A549 (cell line): ENCODE results near the gene FHL2. TPM values are rescaled to one million over a fixed set of nuclear protein-coding genes. Genes with fewer than 3 reads are reported as not detected.

ENCODE experiments used
- ATAC-seq, 2 experiments: fragments of 200-7000 bp in 1 of 2; fragments of >200 bp in 1 of 2; cut with Nextera tagmentation in 1 of 2; cut with Tn5 transposase in 1 of 2; 3 replicates each; pipeline versions ENCODE4 v1.8.0 to v1.9.1; 2018 to 2020; ENCODE audit warnings: mild to moderate bottlenecking in 1 of 2, moderate library complexity in 1 of 2
- CTCF ChIA-PET: fragments of 300-600 bp; sonication (Branson Sonifier 250); formaldehyde crosslinking; extraction: SDS; loops from one replicate; lab custom pipeline; 2021; ENCODE audit warnings: antibody characterized with exemption, inconsistent platforms; lab: Yijun Ruan, JAX
- POLR2A ChIA-PET: fragments of 350-600 bp; formaldehyde crosslinking; extraction: SDS; loops from one replicate; lab custom pipeline; 2021; ENCODE audit warnings: antibody characterized with exemption, inconsistent platforms; lab: Yijun Ruan, JAX
- DNase-seq, 2 experiments: peaks; one replicate each; pipeline versions ENCODE4 v3.0.0 to v3.0.0-alpha.2; 2011 to 2016; ENCODE audit warnings: low read depth in 1 of 2, low spot score in 1 of 2
- FAIRE-seq: peaks from 2 replicates; lab custom pipeline; 2011; peaks lifted over from hg19 to GRCh38; lab: Jason Lieb, UNC
- H3K27ac ChIP-seq, 2 experiments: fragments of >200 bp; sonication (Bioruptor Twin); formaldehyde crosslinking; 3 replicates each; pipeline ENCODE4 v1.5.1; 2016 to 2017
- H3K4me1 ChIP-seq: fragments of >200 bp; sonication (Bioruptor Twin); formaldehyde crosslinking; 3 replicates; pipeline ENCODE4 v1.6.1; 2016
- H3K4me2 ChIP-seq: fragments of >200 bp; sonication (Bioruptor Twin); formaldehyde crosslinking; 3 replicates; pipeline ENCODE4 v1.6.1; 2016
- H3K4me3 ChIP-seq: fragments of >200 bp; sonication (Bioruptor Twin); formaldehyde crosslinking; 3 replicates; pipeline ENCODE4 v1.5.1; 2016
- H3K9me3 ChIP-seq: fragments of >200 bp; sonication (Bioruptor Twin); formaldehyde crosslinking; 3 replicates; pipeline ENCODE4 v1.6.1; 2016
- CBX8 ChIP-seq: fragments of 200-600 bp; sonication (generic); IDR thresholded peaks from 2 replicates; pipeline ENCODE4 v1.6.1; 2016
- CEBPB ChIP-seq, 2 experiments: fragments of >200 bp in 1 of 2; sonication (Bioruptor Twin) in 1 of 2; formaldehyde crosslinking in 1 of 2; IDR thresholded peaks; 2 replicates each; pipeline ENCODE4 v1.6.1; 2012 to 2016
- CHD2 ChIP-seq: fragments of 150-350 bp; IDR thresholded peaks from 2 replicates; pipeline ENCODE4 v1.6.1; 2014; ENCODE audit warnings: low read length; ENCODE audit not compliant: partially characterized antibody
- EHMT2 ChIP-seq: fragments of 200-600 bp; sonication (generic); IDR thresholded peaks from 2 replicates; pipeline ENCODE4 v1.6.1; 2016; ENCODE audit warnings: antibody characterized with exemption, low read depth, mild to moderate bottlenecking, moderate library complexity
- ESRRA ChIP-seq: fragments of 150-350 bp; IDR thresholded peaks from 2 replicates; pipeline ENCODE4 v1.6.1; 2014; ENCODE audit warnings: mild to moderate bottlenecking, low read length, borderline replicate concordance
- FOSL2 ChIP-seq, 2 experiments: fragments of 450-650 bp in 1 of 2; fragments of >200 bp in 1 of 2; sonication (Bioruptor Twin) in 1 of 2; formaldehyde crosslinking; IDR thresholded peaks; 2 replicates each; pipeline versions ENCODE4 v1.5.0 to v1.6.1; 2016 to 2020; ENCODE audit warnings: mild to moderate bottlenecking in 1 of 2, moderate library complexity in 1 of 2
- HDAC2 ChIP-seq: fragments of 200-600 bp; sonication (generic); IDR thresholded peaks from 2 replicates; pipeline ENCODE4 v1.6.1; 2016
- HEYL ChIP-seq: fragments of 250-450 bp; sonication (Bioruptor Pico); IDR thresholded peaks from 2 replicates; pipeline ENCODE4 v1.8.0; 2021; ENCODE audit warnings: mild to moderate bottlenecking, moderate library complexity
- JUNB ChIP-seq: fragments of >200 bp; sonication (Bioruptor Twin); formaldehyde crosslinking; IDR thresholded peaks from 2 replicates; pipeline ENCODE4 v1.6.1; 2016
- KDM1A ChIP-seq: fragments of 200-600 bp; sonication (generic); IDR thresholded peaks from 2 replicates; pipeline ENCODE4 v1.6.1; 2016; ENCODE audit warnings: low read depth, mild to moderate bottlenecking
- KDM5A ChIP-seq: fragments of 200-600 bp; sonication (generic); IDR thresholded peaks from 2 replicates; pipeline ENCODE4 v1.6.1; 2016; ENCODE audit warnings: antibody characterized with exemption, mild to moderate bottlenecking
- MAFK ChIP-seq: fragments of 450-650 bp; IDR thresholded peaks from 2 replicates; pipeline ENCODE4 v1.6.1; 2014; ENCODE audit not compliant: partially characterized antibody
- MAX ChIP-seq: IDR thresholded peaks from 2 replicates; pipeline ENCODE4 v1.6.1; 2012
- MYC ChIP-seq: IDR thresholded peaks from 2 replicates; pipeline ENCODE4 v1.6.1; 2012; ENCODE audit warnings: mild to moderate bottlenecking, inconsistent platforms, low read length, improper control_type of control experiment, borderline replicate concordance
- RAD21 ChIP-seq, 2 experiments: fragments of >200 bp in 1 of 2; sonication (Bioruptor Twin) in 1 of 2; formaldehyde crosslinking in 1 of 2; IDR thresholded peaks in 1 of 2; conservative IDR thresholded peaks in 1 of 2; 2 replicates in 1 of 2; 3 replicates in 1 of 2; pipeline ENCODE4 v1.6.1; 2012 to 2018; ENCODE audit warnings: inconsistent platforms in 1 of 2
- RFX5 ChIP-seq: fragments of 450-650 bp; IDR thresholded peaks from 2 replicates; pipeline ENCODE4 v1.7.1; 2014; ENCODE audit warnings: antibody characterized with exemption, mild to moderate bottlenecking, moderate library complexity
- USF2 ChIP-seq: fragments of 450-650 bp; IDR thresholded peaks from 2 replicates; pipeline ENCODE4 v1.6.1; 2014; ENCODE audit warnings: antibody characterized with exemption
- ZFP36 ChIP-seq: fragments of 450-650 bp; IDR thresholded peaks from 2 replicates; pipeline ENCODE4 v1.6.1; 2014; ENCODE audit warnings: borderline replicate concordance; ENCODE audit not compliant: partially characterized antibody
- WGBS: methylation state at CpG from one replicate; pipeline ENCODE4 v1.1.6; 2017; ENCODE audit errors: missing lambda C conversion rate; 5-methylcytosine and 5-hydroxymethylcytosine counted together
- polyA plus RNA-seq, 4 experiments: library from polyadenylated mRNA; depleted of rRNA in 3 of 4; stranded (reverse); fragments of >200 nt; fragmentation: RNase III in 1 of 4; extraction: RNeasy Plus Mini Kit Qiagen cat#74134 plus additional on column Dnase treatment in 1 of 4; gene quantifications; 2 replicates in 3 of 4; 3 replicates in 1 of 4; pipeline ENCODE4 v1.2.3, GENCODE V29; 2011 to 2017

Gene FHL2
- polyA plus RNA-seq, 2 of the 4 experiments (the other 2 are of a cell fraction) = 57.9 to 85.9 TPM

- CTCF ChIA-PET = interaction anchor here (1.2 to 2.2 kb wide), 6 partner anchors 11 to 130 kb away, joined by 3 to 8 read pairs (median 4); no protein-coding TSS in a partner anchor
- WGBS = 77% methylated on average over 5 of the region's 5 CpGs
- peak in 1 of 2 experiments; percentile 53 for DNase-seq
- FAIRE-seq = no peak
- H3K4me1 ChIP-seq = peaks cover 61% of the 10 kb centered on the region
- TF ChIP-seq KDM5A (no peak), FOSL2 (IDR thresholded peaks at IDR 0.05) (no peak), FOSL2 (CRISPR knock-in tag; IDR thresholded peaks at IDR 0.05) (peak; percentile 46)
- no peak overlapping the region for H3K4me3 ChIP-seq
- POLR2A ChIA-PET = interaction anchor here (0.7 kb wide), 1 partner anchor 62 kb away, joined by 5 read pairs; no protein-coding TSS in a partner anchor
- ATAC-seq = peak; percentile 42 to 72; a peak in 5 of 6 replicates
- no peaks in the 10 kb centered on the region for H3K9me3 ChIP-seq
- peak overlapping the region; percentile 37 to 69; a peak in 5 of 6 replicates for H3K27ac ChIP-seq
- peak overlapping the region; percentile 46 for H3K4me2 ChIP-seq
Measured at GRCh38 chr2:105391058-105391627, 7.7 kb downstream of the FHL2 start.

GRCh38 chr2:105390454-105390853, 8.4 kb downstream of the FHL2 start:
- peak; percentile 54 to 58; a peak in 5 of 6 replicates for ATAC-seq
- peaks cover 60% of the 10 kb centered on the region for H3K4me1 ChIP-seq
- ChIA-PET CTCF (interaction anchor here (0.7 to 2.7 kb wide), 8 partner anchors 10 to 131 kb away, joined by 3 to 12 read pairs (median 4); no protein-coding TSS in a partner anchor), POLR2A (interaction anchor here (0.6 to 1.1 kb wide), 3 partner anchors 17 to 65 kb away, joined by 3 to 5 read pairs (median 3); no protein-coding TSS in a partner anchor)
- no peak for FAIRE-seq
- peak overlapping the region; percentile 36 to 56; a peak in 4 of 6 replicates for H3K27ac ChIP-seq
- TF ChIP-seq ESRRA (no peak), HEYL (CRISPR knock-in tag) (no peak), CHD2 (no peak), EHMT2 (no peak), MAX (no peak), CBX8 (no peak), MAFK (no peak), JUNB (no peak), HDAC2 (no peak), USF2 (no peak)
- TF ChIP-seq, all 56 proteins: peak for 0
- H3K4me3 ChIP-seq = no peak overlapping the region
- H3K9me3 ChIP-seq = no peaks in the 10 kb centered on the region
- no peak for DNase-seq
- peak overlapping the region; percentile 46; the same call in 2 of the 3 replicates for H3K4me2 ChIP-seq

GRCh38 chr2:105388971-105389381, 9.9 kb downstream of the FHL2 start:
- Histone ChIP-seq H3K4me3 (no peak overlapping the region), H3K27ac (no peak overlapping the region; a peak in 1 of 6 replicates), H3K4me1 (peaks cover 51% of the 10 kb centered on the region), H3K9me3 (no peaks in the 10 kb centered on the region), H3K4me2 (no peak overlapping the region)
- ChIA-PET POLR2A (no interaction called here), CTCF (interaction anchor here (0.6 to 2.7 kb wide), 5 partner anchors 14 to 132 kb away, joined by 3 to 12 read pairs (median 5); no protein-coding TSS in a partner anchor)
- ATAC-seq = no peak
- DNase-seq = no peak
- no peak for FAIRE-seq
- WGBS = 68% methylated on average over 8 of the region's 8 CpGs
- TF ChIP-seq EHMT2 (no peak), ZFP36 (no peak), KDM1A (no peak), RFX5 (no peak), RAD21 (conservative IDR thresholded peaks at IDR 0.05 in 1 of 2, IDR thresholded peaks at IDR 0.05 in 1 of 2) (no peak), ESRRA (no peak), MAFK (no peak), MYC (no peak)

- Histone ChIP-seq H3K9me3 (no peaks in the 10 kb centered on the region), H3K4me1 (peaks cover 46% of the 10 kb centered on the region), H3K27ac (peak overlapping the region in 1 of 2 experiments; percentile 62; a peak in 3 of 6 replicates), H3K4me2 (peak overlapping the region; percentile 15; the same call in 1 of the 3 replicates), H3K4me3 (no peak overlapping the region)
- FAIRE-seq = no peak
- 61% methylated on average over 4 of the region's 4 CpGs for WGBS
- no peak for ATAC-seq
- no peak for TF ChIP-seq EHMT2
- peak in 1 of 2 experiments; percentile 52; a peak in 1 of 4 replicates for TF ChIP-seq CEBPB (IDR thresholded peaks at IDR 0.05)
- DNase-seq = no peak
- ChIA-PET POLR2A (no interaction called here), CTCF (interaction anchor here (0.7 to 2.8 kb wide), 5 partner anchors 13 to 135 kb away, joined by 3 to 10 read pairs (median 3); no protein-coding TSS in a partner anchor)
Measured at GRCh38 chr2:105387225-105387624, 11.6 kb downstream of the FHL2 start.
